ENCODE data around the gene TAF1C.
"Not testable (repeated sequence)": the region's sequence is repeated elsewhere in the genome, so short reads cannot be mapped to it uniquely, and the experiment has no call there.

The TAF1C gene

GRCh38 chr16:84209989-84210388, 23.1 kb upstream of the TAF1C start:
- no peak for DNase-seq

GRCh38 chr16:84207879-84208278, 21.0 kb upstream of the TAF1C start:
- DNase-seq, result no peak

- no peak for DNase-seq
Measured at GRCh38 chr16:84207251-84207650, 20.4 kb upstream of the TAF1C start.

- no peak for DNase-seq
Measured at GRCh38 chr16:84205976-84206691, 19.3 kb upstream of the TAF1C start.

GRCh38 chr16:84205123-84205522, 18.3 kb upstream of the TAF1C start:
- DNase-seq, result not testable (repeated sequence)

GRCh38 chr16:84204551-84204950, 17.7 kb upstream of the TAF1C start:
- DNase-seq, result not testable (repeated sequence)

- no peak for DNase-seq
Measured at GRCh38 chr16:84199861-84200260, 13.0 kb upstream of the TAF1C start.

GRCh38 chr16:84199097-84199496, 12.2 kb upstream of the TAF1C start:
- DNase-seq, result no peak

- no peak for DNase-seq
Measured at GRCh38 chr16:84198401-84198800, 11.5 kb upstream of the TAF1C start.

GRCh38 chr16:84197466-84198128, 10.7 kb upstream of the TAF1C start:
- DNase-seq, result no peak

GRCh38 chr16:84196727-84197394, 10.0 kb upstream of the TAF1C start:
- DNase-seq, result no peak

- DNase-seq, result no peak
Measured at GRCh38 chr16:84196101-84196500, 9.2 kb upstream of the TAF1C start.

GRCh38 chr16:84195201-84196093, 8.6 kb upstream of the TAF1C start:
- no peak for DNase-seq

GRCh38 chr16:84194470-84195200, 7.8 kb upstream of the TAF1C start:
- DNase-seq, result peak; percentile 23

GRCh38 chr16:84194018-84194417, 7.2 kb upstream of the TAF1C start:
- DNase-seq, result no peak

- DNase-seq, result peak; percentile 7
Measured at GRCh38 chr16:84193480-84193879, 6.6 kb upstream of the TAF1C start.

GRCh38 chr16:84191466-84191865, 4.6 kb upstream of the TAF1C start:
- no peak for DNase-seq

- no peak for DNase-seq
Measured at GRCh38 chr16:84190731-84191388, 4.0 kb upstream of the TAF1C start, which contains the start of gene ADAD2. TSS of gene ADAD2 (plus strand) at chr16:84191157. CDS start at chr16:84191231, 74 bp downstream.

- DNase-seq, result no peak
Measured at GRCh38 chr16:84184775-84185174, 2.1 kb downstream of the TAF1C start.

GRCh38 chr16:84183911-84184591, 2.8 kb downstream of the TAF1C start:
- DNase-seq, result no peak

GRCh38 chr16:84183572-84183875, 3.3 kb downstream of the TAF1C start:
- DNase-seq, result no peak

Data from CD4-positive, alpha-beta T cell treated with Interleukin-17A for 1 hour (primary cell).